DMS153 (cell line): ENCODE results near the gene STYXL1.
"Not testable (repeated sequence)": the region's sequence is repeated elsewhere in the genome, so short reads cannot be mapped to it uniquely, and the experiment has no call there.

ENCODE experiments used
- DNase-seq: peaks from one replicate; lab custom pipeline; 2025; lab: John Stamatoyannopoulos, UW

The STYXL1 gene, protein sequence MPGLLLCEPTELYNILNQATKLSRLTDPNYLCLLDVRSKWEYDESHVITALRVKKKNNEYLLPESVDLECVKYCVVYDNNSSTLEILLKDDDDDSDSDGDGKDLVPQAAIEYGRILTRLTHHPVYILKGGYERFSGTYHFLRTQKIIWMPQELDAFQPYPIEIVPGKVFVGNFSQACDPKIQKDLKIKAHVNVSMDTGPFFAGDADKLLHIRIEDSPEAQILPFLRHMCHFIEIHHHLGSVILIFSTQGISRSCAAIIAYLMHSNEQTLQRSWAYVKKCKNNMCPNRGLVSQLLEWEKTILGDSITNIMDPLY

DNA sequence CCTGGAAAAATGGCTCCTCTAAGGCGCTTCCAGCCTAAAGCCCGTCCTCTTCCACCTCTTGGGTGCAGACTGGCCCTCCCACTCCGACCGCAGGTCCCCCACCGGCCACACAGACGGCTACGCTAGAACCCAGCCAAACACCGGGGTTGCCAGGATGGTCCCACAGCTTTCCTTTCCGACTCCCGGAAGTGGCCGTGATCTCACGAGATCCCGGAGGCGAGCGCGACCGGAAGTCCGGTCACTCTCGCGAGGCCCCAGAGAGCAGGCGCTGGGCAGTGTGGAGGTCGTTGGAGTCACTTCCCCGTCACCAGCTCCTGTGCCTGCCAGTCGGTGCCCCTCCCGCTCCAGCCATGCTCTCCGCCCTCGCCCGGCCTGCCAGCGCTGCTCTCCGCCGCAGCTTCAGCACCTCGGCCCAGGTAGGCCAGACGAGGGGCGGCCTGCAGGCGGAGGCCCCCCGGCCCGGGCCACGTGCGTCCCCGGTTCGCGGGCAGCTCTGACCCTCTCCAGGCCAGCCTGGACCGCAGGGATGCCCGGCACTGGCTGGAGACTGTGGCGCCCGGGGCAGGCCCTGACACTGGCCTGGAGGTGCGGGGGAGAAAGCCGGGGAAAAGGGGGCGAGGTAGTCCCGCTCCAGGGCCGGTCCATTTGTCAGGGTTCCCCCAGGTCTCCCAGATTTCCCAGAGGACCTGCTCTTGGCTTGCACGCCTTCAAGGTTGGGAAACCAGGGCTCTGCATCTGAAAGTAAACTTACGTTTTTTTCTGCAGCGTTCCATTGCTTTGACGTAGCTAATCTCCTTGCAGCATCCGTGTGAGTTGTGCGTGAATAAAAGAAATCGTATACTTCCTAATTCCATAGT lies at the start of gene STYXL1, which contains the start of gene MDH2:
STYXL1 (minus strand) TSS at position 190 of the 857 bp plus-strand sequence. CDS start 17,477 bp downstream, outside the sequence.
MDH2 (plus strand) TSS at position 296 of the 857 bp plus-strand sequence; CDS start at position 351, 55 bp downstream.
- DNase-seq = peak; percentile 88

DNA sequence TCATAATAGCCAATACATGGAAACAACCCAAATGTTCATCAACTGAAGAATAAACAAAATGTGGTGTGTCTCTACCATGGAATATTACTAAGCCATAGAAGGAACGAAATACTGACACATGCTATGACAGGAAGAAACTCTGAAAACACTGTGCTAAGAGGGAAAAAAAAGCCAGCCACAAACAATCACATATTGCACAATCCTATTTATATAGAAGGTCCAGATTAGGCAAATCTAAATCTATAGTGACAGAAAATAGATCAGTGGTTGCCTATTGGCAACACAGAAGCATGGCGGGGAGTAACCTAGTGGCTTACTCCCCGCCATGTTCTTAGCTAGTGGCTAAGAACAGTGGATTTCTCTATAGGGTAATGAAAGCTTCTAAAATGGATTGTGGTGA lies 48.1 kb upstream of the STYXL1 start:
- no peak for DNase-seq

DNA sequence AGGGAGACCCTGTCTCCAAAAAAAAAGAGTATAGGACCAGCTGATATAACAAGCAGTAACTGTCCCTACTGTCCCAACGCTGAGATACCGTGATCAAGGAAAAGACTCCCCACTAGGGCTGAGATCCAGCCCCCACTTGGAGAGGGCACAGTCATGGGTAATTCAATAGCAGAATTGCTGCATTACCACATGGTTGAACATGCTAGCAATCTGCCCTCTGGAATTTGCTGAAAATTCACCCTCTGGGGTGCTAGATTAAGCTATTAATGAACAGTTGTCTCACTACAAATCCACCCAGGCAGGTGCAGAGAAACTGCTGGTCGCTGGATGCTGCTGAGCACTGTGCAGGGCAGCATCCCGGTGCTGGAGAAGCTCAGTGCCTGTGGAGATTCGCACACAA lies 46.5 kb upstream of the STYXL1 start:
- not testable (repeated sequence) for DNase-seq

DNA sequence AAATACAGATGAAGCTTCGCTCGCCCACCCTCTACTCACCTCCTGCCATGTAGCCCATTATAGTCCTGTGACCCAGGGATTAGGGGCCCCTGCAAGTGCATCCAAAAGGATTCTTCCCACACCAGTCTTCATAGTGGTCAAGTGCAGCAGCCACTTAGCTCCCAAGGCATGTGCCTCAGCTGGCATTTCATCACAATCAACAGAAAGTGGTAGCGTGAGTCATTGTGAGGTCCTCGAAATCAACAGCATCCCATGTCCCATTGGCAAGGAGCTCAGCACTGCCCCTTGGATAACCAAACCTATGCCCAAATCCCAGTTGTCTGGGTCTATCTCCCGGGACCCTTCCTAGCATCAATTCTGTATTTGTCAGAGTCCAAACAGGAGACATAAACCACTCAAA lies 45.7 kb upstream of the STYXL1 start:
- not testable (repeated sequence) for DNase-seq

DNA sequence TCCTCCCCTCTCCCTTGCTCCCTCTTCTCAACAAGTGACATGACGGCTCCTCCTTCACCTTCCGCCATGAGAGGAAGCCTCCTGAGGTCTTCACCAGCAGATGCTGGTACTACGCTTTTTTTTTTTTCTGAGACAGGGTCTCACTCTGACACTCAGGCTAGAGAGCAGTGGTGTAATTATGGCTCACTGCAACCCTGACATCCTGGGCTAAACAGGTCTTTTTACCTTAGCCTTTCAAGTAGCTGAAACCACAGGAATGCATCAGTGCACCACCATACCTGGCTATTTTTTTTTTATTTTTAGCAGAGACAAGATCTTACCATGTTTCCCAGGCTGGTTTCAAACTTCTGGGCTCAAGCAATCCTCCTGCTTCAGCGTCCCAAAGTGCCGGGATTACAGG lies 43.7 kb upstream of the STYXL1 start:
- DNase-seq = no peak

DNA sequence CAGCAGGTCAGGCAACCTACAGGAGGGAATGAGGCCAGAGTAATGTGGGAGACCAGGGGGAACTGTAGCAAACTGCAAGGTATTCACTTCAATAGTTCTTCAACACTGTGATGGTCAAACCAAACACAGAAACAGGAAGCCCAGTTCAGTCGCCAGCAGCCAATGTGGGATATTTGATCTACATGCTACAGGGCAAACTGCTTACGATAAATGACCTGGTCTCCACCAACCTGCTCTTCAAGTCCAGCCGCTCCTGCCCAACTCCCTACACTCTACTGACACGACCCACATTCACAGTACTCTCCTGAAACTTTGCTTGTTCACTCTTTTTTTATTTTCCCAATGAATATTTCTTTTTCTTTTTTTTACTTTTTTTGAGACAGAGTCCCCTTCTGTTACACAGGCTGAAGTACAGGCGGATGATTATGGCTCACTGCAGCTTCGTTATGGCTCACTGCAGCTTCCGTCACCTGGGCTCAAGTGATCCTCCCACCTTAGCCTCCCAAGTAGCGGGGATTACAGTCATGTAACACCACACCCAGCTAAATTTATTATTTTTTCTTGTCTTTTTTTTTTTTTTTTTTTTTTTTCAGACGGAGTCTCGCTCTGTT lies 42.2 kb upstream of the STYXL1 start:
- no peak for DNase-seq

DNA sequence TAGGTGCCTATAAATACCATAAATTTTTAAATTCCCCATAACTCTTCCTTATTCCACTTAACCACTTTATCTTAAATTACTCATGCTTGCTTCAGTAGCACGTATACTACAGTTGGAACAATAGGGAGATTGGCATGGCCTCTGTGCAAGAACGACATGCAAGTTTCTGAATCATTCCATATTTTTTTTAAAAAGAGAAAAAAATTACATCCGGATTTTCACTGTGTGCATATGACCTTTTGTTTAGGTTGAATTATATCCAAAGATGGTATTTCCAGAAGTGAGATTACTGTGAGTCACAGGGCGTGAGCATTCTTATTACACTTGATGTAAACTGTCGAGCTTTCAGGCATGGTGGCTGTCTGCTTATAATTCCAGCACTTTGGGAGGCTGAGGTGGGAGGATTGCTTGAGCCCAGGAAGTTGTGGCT lies 39.6 kb upstream of the STYXL1 start:
- DNase-seq = not testable (repeated sequence)

DNA sequence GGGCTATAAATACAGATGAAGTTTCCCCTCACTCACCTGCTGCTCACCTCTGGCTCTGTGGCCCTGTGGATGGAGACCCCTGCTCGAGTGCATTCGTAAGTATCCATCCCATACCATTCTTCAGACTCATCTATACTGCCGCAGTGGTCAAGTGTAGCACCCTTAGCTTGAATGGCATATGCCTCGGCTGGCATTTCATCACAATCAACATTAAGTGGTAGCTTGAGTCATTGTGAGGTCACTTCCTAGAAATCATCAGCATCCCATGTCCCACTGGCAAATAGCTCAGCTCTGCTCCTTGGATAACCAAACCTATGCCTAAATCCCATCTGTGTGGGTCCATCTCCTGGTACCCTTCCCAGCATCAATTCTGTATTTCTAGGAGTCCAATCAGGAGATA lies 38.3 kb upstream of the STYXL1 start:
- DNase-seq = no peak

DNA sequence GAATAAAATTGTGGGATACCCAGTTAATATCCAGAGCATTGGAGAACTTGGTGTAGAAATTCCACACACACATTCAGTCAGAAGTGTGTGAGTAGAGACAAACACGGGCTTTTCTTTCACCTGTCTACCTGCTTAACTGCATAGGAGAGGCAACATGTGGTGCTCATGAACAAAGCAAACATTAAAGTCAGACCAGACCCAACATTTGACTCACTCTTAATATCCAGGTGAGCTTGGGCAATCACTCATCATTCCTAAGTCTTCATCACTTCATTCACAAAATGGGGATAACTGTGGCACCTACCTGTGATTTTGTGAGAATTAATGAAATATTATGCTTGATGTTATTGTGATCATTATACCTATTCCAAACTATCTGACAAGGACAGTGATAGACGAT lies 36.3 kb upstream of the STYXL1 start:
- not testable (repeated sequence) for DNase-seq

DNA sequence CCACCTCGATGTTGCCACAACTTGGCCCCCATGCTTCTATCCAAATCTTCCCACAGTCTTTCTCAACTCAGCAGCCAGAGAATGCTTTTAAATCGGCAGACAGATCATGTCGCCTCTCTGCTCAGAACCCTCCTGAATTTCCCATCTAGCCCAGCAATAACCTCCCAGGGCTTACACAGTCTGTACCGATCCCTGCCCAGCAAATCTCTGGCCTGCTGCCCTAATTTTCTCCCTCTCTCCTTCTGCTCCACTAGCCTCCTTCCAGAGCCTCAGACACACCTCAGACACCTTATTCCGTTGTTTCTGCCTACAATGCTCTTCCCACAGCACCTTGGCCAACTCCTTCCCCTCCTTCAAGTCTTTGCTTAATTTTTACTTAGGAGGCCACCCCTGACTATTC lies 32.4 kb upstream of the STYXL1 start:
- no peak for DNase-seq

DNA sequence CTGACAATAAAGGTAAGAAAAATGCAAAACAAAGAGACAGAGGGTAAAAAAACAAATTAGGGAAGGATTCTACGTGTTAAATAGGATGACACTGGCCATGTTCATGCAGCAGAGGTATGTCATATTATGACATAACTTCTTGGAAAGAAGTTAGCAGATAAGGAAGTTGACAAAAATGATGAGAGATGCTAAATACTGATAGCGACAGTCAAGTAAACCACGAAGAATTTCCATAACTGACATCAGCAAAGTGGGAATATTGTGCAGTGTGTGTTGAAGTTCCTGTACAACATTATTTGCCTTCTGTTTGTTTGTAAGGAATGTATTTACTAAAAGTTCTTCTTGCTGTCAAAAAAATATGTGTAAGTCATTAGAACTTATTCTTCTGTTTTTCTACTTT lies 29.6 kb upstream of the STYXL1 start:
- DNase-seq = no peak

DNA sequence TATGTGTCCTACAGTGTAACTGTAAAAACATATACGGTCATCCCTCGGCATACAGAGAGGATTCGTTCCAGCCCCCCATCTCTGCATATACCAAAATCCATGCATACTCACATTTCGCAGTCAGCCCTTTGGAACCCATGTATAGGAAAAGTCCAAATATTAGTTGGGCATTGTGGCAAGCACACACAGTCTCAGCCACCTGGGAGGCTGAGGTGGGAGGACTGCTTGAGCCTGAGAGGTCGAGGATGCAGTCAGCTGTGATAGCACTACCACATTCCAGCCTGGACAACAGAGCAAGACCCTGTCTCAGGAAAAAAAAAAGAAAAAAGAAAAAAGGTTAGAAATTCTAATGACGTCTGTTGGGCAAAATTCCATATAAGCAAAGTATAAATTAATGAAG lies 29.2 kb upstream of the STYXL1 start:
- no peak for DNase-seq

DNA sequence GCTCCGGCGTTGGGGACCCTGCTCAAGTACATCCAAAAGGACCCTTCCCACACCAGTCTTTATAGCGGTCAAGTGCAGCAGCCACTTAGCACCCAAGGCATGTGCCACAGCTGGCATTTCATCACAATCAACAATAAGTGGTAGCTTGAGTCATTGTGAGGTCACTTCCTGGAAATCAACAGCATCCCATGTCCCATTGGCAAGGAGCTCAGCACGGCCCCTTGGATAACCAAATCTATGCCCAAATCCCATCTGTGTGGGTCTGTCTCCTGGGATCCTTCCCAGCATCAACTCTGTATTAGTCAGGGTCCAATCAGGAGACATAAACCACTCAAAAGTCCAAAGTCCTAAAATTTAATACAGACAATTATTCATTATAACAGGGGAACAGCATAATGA lies 27.2 kb upstream of the STYXL1 start:
- no peak for DNase-seq

DNA sequence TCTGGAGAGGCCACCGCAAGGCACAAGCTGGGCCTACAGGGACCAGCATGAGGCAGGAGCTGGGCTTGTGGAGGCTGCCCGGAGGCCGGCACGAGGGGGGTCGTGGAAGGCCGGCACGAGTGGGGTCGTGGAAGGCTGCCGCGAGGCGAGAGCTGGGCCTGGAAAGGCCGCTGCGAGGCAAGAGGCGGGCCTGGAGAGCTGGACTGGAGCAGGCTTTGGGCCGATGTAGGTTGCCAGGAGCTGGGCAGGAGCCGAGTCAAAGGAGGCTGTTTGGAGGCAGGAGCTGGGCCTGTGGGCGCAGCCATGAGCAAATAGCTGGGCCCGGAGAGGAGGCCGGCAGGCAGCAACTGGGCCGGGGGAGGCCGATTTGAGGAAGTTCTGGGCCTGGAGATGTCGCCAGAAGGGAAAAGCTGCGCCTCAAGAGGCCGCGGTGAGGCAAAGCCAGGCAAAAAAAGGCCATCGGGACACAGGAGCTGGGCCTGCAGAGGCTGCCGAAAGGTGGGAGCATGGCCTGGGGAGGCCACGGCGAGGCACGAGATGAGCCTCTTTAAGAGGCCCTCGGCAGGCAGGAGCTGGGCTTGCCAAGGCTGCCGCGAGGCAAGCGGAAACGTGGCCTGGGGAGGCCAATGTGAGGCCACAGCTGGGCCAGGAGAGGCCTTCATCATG lies 26.6 kb upstream of the STYXL1 start:
- DNase-seq = no peak

DNA sequence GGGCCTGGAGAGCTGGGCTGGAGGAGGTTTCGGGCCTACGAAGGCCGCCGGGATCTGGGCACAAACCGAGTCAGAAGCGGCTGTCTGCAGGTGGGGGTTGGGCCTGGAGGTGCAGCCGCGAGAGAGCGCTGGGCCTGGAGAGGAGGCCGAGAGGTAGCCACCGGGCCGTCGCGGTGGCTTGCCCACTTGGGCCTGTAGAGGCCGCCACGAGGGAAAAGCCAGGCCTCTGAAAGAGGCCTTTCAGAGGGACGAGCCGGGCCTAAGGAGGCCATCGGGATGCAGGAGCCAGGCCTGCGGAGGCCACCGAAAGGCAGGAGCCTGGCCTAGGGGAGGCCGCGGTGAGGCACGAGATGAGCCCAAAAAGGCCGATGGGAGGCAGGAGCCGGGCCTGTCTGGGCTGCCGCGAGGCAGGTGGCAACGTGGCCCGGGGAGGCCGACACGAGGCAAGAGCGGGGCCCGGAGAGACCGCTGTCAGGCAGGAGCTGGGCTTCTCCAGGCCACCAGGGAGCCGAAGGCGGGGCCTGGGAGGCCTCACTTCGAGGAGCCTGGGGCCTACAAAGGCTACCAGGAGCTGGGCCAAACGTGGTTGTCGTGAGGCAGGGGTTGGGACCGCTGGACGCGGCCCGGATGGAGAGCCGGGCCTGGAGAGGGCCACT lies 25.7 kb upstream of the STYXL1 start:
- no peak for DNase-seq

DNA sequence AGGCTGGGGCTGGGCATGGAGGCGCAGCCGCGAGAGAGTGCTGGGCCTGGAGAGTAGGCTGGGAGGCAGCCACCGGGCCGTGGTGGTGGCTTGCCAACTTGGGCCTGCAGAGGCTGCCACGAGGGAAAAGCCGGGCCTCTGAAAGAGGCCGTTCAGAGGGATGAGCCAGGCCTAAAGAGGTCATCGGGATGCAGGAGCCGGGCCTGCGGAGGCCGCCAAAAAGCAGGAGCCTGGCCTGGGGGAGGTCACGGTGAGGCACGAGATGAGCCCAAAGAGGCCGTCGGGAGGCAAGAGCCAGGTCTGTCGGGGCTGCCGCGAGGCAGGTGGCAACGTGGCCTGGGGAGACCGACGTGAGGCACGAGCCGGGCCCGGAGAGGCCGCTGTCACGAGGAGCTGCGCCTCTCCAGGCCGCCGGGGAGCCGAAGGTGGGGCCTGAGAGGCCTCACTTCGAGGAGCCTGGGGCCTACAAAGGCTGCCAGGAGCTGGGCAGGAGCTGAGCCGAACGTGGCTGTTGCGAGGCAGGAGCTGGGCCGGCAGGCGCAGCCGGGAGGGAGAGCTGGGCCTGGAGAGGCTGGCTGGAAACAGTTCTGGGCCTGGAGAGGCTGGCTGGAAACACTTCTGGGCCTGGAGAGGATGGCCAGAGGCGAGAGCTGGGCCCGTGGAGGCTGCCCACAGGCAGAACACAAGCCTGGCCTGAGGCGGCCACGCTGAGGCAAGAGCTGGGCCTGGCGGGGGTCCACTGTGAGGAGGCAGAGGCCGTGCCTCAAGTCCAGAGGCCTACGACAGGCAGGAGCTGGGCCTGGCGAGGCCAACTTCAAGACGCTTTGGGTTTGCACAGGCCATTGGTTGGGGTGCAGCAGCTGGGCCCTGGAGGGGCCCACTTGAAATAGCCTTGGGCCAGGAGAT lies 24.7 kb upstream of the STYXL1 start:
- no peak for DNase-seq

DNA sequence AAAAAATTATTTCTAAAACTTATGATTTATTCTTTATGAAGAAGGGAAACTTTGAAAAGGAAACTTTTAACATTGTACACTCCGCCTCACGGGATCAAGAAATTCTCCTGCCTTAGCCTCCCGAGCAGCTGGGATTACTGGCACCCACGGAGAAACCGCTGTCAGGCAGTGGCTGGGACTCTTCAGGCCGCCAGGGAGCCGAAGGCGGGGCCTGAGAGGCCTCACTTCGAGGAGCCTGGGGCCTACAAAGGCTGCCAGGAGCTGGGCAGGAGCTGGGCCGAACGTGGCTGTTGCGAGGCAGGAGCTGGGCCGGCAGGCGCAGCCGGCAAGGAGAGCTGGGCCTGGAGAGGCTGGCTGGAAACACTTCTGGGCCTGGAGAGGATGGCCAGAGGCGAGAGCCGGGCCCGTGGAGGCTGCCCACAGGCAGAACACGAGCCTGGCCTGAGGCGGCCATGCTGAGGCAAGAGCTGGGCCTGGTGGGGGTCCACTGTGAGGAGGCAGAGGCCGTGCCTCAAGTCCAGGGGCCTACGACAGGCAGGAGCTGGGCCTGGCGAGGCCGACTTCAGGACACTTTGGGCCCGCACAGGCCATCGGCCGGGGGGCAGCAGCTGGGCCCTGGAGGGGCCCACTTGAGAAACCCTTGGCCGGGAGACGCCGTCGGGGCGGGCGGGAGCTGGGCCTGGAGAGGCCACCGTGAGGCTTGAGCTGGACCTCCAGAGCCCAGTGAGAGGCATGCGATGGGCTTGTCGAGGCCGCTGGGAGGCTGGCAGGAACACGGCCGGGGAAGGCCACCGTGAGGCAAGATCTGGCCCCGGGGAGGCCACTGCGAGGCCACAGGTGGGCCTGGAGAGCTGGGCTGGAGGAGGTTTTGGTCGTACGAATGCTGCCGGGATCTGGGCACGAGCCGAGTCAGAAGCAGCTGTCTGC lies 23.8 kb upstream of the STYXL1 start:
- DNase-seq = no peak

DNA sequence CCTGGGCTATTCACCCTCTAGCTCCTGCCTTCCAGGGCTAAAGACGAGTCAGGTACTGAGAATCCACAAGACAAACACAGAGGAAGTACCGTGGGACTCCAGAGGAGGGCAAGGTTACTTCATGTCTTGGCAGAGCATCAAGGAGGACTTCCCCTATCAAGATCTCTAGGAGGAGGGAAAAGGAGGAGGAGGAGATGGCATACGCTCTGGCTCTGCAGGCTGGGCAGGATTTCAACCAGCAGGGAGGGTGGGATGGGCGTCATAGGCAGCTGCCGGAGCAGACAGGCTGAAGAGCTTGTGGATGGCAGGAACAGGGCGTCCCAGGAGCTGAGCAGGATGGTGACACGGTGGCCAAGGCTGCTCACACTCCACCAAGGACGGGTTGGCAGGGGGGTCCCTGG lies 21.4 kb upstream of the STYXL1 start:
- DNase-seq = no peak

DNA sequence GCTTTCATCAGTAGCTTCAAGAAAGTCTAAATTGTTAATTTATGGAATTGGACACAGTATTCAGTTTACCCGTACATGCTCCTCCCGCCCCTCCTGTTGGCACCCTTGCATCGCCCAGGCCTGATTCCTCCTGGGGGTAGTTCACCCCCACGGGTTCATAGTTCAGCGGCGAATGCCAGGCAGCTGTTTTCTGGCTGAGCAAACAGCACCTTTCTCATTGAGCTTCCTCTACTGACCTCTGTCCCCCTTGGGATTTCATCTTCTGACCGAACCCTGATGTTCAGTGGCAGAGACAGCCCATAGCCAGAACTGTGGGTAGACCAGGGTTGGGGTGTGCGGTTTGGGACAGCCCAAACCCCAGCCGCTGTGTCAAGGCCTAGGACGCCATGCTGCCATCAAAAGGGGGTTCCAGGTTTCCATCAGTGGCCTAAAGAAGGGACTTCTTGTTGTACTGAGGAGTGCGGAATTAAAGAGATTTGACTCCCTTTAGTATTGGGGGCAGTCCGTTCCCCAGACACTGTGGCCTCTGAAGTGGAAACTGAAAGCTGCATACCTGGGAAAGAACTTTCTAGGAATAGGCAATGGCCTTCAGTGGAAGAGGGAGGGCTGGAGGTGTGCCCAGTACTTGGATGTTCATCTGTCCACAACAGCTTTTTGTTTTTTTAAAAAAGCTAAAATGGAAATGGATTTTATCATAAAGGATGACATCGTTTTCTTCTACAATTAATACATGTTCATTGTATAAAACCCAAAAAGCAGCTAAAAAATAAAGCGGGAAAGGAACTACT lies 19.1 kb upstream of the STYXL1 start:
- no peak for DNase-seq
